DMS 273 treated with DMSO at 0.1 percent for 48 hours (cell line): ENCODE measurements around the gene NOX5.
"Not testable (repeated sequence)": the region's sequence is repeated elsewhere in the genome, so short reads cannot be mapped to it uniquely, and the experiment has no call there.

Experiments
- DNase-seq: peaks from one replicate; lab custom pipeline; 2025; lab: John Stamatoyannopoulos, UW

The NOX5 gene

GRCh38 chr15:69014454-69014853, at the start of gene NOX5:
Gene NOX5 (plus strand): TSS chr15:69014695. CDS start chr15:69014736, 41 bp downstream.
- DNase-seq = no peak

DNA sequence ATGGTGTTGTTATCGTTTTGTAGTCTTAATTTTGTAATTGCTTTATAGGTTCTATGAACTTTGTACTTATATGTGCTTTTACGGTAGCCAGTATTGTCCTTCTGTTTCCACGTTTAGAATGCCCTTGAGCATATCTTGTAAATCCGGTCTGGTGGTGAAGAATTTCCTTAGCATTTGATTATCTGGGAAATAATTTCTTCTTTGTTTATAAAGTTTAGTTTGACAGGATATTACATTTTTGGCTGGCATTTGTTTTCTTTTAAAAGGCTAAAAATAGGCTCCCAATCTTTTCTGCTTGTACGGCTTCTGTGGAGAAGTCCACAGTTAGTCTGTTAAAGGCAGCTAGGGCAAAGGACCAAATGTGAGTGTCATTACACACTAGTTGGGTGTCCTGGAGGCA, 47.5 kb upstream of the NOX5 start:
- no peak for DNase-seq

DNA sequence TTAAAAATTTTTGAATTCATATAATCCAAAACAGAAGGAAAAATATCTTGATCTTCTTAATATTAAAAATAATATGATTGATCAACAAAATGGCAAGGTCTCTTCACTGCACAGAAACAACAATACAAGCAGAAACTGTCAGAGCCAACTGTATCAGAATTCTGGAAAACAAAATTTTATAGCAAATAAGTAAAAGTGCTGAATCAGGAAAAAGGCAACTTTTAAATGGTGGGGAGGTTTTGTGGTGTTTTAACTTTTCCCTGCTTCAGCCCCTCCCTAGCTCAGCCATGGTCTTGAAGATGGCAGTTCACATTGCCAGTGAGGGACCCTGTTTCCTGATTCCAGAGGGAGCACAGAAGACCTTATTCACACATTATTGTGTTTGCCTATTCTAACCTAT, 46.5 kb upstream of the NOX5 start:
- no peak for DNase-seq

GRCh38 chr15:68969298-68969697, 45.2 kb upstream of the NOX5 start:
- DNase-seq = no peak

DNA sequence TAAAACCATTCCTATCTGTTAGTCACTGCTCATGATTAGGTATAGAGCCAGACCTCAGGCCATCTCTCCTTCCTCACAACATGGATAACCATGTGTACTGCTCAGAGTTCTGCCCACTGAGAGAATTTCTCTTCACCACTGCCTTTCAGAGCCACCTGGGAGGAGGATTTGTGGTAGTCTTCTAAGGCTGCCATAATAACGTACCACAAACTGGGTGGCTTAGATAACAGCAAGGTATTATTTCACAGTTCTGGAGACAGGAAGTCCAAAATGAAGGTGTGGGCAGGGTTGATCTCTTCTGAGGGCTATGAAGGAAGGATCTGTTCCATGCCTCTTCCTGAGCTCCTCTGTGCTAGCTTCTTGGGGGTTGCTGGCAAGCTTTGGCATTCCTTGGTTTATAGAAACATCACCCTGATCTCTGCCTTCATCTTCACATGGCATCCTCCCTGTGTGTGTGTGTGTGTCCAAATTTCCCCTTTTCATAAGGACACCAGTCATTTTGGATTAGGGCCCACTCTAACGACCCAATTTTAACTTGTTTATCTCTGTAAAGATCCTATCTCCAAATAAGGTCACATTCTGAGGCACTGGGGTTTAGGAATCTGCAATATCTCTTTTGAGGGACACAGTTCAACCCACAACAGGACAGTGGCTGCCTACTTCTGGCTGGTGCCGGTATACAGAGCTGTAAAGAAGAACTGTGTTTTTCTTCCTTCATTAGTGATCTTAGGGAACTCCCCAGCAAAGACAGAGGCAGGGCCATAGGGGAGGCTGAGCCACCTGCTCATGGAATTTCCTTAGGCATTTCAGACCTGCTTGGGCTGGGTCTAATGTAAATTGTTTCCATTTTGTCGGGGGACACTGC, 42.1 kb upstream of the NOX5 start:
- no peak for DNase-seq

GRCh38 chr15:68975651-68976160, 38.8 kb upstream of the NOX5 start:
- not testable (repeated sequence) for DNase-seq

DNA sequence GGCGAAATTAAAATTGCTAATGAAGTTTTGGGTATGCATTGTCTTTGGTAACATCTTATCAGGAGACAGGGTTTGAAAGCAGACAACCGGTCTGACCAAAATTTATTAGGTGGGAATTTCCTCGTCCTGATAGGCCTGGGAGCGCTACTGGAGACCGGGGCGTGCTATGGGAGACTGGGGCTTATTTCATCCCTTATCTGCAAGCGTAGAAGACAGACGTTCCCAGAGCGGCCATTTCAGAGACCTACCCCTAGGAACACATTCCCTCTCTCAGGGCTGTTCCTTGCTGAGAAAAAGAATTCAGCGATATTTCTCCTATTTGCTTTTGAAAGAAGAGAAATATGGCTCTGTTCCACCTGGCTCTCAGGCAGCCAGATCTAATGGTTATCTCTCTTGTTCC, 37.1 kb upstream of the NOX5 start:
- DNase-seq = not testable (repeated sequence)

DNA sequence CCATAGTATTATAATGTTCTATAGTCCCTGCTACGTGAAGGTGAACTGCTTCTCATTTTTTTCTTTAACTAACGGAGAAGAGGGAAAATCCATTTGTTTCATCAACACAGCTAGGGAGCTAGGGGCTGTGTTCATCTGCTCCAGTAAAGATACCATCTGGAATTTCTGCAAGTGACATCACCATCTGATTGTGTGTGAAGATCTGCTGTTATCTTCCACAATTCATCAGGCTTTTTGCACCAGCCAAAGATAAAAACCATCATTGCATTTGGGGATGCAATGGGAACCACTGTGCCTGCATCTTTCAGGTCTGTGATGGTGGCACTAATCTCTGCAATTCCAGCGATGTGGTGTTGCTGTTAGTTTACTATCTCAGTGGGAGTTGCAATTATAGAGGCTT, 35.5 kb upstream of the NOX5 start:
- DNase-seq = no peak

DNA sequence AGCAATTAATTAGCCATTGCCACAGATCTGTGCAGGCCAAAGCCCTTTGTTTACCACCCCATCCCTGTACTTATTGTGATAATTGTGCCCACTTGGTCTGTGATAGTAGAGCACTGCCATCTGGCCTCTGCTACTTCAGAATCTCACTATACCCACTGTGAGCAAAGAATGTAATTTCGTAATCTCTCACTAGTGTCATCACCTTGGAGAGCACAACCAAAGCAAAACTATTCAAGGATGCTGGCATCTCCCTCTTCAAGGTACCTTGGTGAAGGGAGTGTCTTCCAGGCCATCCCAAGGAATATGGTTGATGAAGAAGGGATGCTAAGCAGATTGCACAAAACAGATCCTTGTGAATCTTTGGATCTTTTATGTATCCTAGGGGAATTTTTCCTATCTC, 34.7 kb upstream of the NOX5 start:
- no peak for DNase-seq

- DNase-seq = no peak
Measured at GRCh38 chr15:68980786-68981185, 33.7 kb upstream of the NOX5 start.

GRCh38 chr15:68981941-68982340, 32.6 kb upstream of the NOX5 start:
- peak; percentile 88 for DNase-seq

DNA sequence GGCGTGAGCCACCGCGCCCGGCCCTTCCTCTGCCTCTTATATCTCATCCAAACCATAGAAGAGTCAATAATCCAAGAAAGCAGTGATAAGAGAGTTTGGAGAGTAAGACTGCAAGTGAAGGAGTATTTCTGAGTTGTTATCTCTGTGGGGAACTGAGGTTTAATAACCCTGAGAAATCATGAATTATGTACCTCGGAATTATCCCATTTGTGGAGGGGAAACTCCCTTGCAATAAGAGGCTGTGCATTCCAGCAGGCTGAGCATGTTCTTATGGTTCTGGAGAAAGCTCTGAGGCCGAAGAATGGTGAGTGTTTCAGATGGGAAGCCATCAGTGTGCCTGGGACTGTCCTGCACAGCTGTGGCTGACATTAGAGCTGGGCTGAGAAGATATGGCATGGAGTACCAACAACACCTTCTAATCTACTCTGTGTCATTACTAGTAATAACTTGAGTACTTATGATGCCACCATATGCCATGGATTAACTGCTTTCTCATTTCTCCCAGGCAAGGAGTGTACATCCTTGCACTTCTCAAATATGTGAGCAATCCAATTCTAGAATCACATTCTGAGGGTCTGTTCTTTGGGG, 31.4 kb upstream of the NOX5 start:
- no peak for DNase-seq

DNA sequence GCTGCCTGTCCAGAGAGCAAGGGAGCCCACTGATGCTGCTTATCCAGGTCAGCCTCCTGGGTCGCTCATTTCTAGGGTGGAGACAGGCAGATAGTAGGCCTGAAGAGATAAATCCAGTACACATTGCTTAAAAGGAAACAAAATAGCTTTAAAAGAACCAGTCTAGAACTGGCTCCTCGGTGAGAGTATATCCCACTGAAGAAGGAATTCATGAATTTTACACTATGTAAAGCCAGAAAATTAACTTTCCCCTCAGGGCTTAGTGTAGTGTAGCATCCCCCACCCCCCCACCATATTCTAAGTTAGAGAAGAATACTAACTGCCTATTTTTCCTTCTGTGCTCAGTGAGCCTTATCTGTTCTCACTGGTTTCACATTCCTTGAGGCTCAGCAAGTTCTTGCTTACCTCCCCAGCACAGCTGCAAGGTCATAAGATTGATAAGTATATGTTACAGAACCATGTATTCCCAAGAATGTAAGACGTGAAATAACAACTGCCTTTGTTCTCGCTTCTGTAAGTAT, 30.5 kb upstream of the NOX5 start:
- DNase-seq = no peak

DNA sequence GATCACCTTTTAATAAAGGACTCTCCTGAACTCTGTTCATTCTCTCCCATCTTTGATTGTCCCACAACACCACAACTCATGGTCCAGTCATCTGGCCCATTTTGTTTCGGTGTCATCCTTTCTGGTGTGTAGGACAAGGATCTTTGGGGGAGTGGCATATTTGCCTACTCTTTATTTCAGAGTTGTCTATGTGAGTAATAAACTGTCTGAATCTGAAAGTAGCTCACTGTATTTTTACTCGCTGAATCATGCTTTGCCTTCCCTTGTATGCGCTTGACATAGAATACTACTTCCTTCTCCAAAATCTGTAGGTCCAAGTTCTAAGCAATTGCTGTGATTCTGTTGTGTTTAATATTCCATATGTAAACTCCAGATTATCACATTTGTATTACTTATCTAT, 29.9 kb upstream of the NOX5 start:
- no peak for DNase-seq

DNA sequence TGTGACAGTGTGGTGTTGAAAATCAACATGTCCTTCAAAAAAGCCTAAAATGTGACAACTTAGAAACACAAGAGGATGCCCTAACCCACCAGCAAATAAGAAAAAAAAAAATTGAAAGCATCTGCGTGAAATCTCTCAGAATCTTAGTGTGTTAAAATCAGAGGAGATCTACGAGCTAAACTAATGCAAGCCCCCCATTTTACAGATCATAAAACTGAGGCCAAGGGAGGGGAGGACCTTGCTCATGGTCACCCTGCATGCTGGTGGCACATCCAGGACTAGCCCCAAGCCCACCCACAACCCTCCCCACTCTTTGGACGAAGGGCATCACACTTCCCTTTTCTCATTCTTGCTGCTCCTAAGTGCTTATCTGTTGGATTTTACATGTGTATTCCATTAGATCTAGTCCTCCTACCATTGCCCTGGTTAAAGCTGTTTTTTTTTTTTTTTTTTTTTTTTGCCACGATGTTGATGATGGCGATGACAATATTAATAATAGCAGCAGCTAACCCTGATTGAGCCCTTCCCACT, 29.1 kb upstream of the NOX5 start:
- DNase-seq = no peak

DNA sequence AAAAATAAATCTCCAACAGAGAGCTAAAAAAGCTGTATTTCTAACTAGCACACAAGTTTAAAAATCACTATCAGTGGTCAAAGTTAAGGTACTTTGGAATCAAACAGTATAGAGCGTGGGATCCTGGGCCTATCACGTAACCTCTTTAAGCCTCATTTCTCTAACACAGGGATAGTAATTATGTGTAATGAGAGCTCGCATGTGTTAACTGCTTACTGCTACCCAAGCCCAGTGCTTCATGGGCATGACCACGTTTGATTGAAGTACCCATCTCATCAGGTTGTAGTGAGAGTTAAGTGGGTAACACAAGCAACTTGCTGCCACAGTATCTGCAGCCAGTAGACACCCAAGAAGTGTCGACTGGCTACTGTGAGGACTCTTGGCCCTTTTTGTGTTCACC, 28.2 kb upstream of the NOX5 start:
- no peak for DNase-seq

GRCh38 chr15:68987120-68987519, 27.4 kb upstream of the NOX5 start:
- DNase-seq = no peak

DNA sequence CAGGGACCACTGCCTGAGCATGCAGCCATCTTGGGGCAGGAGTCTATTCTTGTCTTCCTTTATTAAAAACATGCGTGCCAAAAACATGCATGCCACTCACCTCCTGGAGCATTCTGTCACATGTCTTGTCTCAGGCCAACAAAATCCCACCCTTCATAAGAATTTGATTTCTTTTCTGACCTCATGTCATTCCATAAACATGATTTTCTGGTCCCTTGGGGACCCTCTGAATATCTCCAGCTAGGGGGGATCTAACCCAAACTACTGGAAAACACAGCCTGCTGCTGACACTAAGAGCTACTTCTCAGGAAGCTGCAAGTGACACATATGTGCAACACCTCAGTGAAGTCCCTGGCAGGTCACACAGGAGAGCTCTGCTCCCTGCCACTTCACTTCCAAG, 26.8 kb upstream of the NOX5 start:
- DNase-seq = no peak

GRCh38 chr15:68989541-68990230, 24.8 kb upstream of the NOX5 start:
- DNase-seq = no peak

DNA sequence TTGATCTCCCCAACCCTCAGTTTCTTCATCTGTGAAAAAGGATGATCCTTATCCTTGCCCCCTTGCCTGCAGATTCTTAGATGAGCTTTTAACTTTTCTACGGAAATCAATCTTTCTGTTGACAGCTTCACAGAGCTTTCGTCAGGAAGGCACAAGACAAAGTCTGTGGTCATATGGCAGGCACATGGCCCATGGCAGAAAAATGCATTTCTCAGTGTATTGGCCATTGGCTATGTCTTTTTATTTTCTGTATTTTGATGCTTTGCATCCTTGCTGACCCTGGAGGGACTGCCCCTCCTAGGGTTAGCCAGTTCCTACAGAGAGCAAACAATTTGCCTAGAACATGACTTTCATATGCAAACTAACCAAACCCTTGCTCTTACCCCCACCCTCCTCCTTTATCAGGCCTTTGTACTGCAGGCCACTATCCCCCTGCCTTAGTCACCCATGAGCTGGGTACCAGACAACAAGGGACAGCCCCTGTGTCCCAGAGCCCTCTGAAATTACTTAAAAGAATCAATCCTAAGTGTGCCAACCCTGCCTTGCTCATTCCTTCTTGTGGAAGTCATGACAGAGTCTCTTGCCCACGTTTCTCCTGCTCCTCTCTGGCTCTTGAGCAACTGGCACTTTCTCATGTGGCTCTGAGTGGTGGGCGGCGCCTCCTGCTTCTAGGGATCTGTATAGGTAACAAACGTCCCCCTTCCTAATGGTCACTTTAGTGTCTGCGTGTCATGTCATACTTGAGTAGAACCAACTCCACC, 24.1 kb upstream of the NOX5 start:
- no peak for DNase-seq

- peak; percentile 93 for DNase-seq
Measured at GRCh38 chr15:68990992-68991500, 23.4 kb upstream of the NOX5 start.
